Prostate gland (tissue), 2 donors: ENCODE data around the gene ARL15.

Experiments
- POLR2A ChIP-seq: fragments of 450-650 bp; IDR thresholded peaks from one replicate; pipeline ENCODE4 v1.6.1; 2016; ENCODE audit warnings: antibody characterized with exemption, mild to moderate bottlenecking
- TF ChIP-seq, protein P1 (sequence below), 4 experiments: fragments of 200-600 bp in 2 of 4; fragments of 450-650 bp in 2 of 4; sonication (generic) in 2 of 4; IDR thresholded peaks; 1 replicate in 3 of 4; 2 replicates in 1 of 4; pipeline ENCODE4 v1.5.1; 2016 to 2019; ENCODE audit warnings: antibody characterized with exemption in 4 of 4, mild to moderate bottlenecking in 2 of 4, moderate library complexity in 2 of 4

DNA sequence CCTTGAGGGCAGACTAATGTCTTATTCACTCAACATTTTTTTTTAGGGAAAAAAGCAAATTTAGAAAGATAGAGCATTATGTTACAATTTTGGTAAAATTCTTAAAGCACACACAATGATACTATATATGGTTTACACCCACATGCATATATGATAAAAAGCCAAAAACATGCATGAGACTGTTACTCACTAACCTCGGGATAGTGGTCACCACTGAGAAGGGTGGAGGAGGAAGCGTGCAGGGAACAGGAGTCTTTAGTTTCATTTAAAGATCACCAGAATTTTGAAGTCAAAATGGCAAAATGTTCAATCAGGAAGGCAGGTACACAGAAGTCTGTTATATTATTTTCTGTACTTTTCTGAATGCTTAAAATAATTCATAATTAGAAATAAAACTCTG lies 9.2 kb downstream of the ARL15 start:
- TF ChIP-seq, protein P1, sequence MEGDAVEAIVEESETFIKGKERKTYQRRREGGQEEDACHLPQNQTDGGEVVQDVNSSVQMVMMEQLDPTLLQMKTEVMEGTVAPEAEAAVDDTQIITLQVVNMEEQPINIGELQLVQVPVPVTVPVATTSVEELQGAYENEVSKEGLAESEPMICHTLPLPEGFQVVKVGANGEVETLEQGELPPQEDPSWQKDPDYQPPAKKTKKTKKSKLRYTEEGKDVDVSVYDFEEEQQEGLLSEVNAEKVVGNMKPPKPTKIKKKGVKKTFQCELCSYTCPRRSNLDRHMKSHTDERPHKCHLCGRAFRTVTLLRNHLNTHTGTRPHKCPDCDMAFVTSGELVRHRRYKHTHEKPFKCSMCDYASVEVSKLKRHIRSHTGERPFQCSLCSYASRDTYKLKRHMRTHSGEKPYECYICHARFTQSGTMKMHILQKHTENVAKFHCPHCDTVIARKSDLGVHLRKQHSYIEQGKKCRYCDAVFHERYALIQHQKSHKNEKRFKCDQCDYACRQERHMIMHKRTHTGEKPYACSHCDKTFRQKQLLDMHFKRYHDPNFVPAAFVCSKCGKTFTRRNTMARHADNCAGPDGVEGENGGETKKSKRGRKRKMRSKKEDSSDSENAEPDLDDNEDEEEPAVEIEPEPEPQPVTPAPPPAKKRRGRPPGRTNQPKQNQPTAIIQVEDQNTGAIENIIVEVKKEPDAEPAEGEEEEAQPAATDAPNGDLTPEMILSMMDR (IDR thresholded peaks at IDR 0.05) = no peak
- no peak for TF ChIP-seq POLR2A
